ENCODE measurements around the gene SPART.

DNA sequence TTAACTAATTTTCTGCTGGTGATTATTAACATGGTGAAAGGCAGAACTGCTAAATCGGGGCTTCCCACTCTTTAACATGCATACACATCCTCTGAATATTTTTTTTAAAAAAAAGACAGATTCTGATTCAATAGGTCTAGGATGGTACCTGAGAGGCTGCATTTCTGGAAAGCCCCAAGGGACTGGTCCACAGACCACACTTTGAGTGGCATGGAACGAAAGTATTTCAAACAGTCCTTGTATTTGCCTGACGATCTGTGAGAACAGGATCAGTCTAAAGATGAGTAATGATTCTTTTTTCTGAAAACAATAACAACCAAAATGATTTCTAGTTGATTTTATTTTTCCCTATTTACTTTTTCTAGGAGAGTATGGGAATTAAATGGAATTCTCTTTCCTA, 16.7 kb upstream of the SPART start:
- TF ChIP-seq CTCF (conservative IDR thresholded peaks at IDR 0.05; ENCODE audit: low read depth, low read length) (no peak), EZH2 (IDR thresholded peaks at IDR 0.05; ENCODE audit: borderline replicate concordance, low read depth, low read length, poor library complexity, severe bottlenecking) (no peak)
